OCI-LY1 (cell line): ENCODE results near the gene ADAMTSL3.

Experiments
- H2AFZ ChIP-seq: fragments of 200-600 bp; sonication (generic), shearing (Covaris generic); 2 replicates; pipeline ENCODE4 v1.6.0; 2014; ENCODE audit warnings: antibody characterized with exemption, mild to moderate bottlenecking, low read length
- H3F3A ChIP-seq: fragments of 200-600 bp; sonication (generic), shearing (Covaris generic); 2 replicates; pipeline ENCODE4 v1.6.0; 2014; ENCODE audit warnings: mild to moderate bottlenecking, antibody characterized with exemption, low read length, moderate library complexity; ENCODE audit not compliant: insufficient read depth
- H3K27ac ChIP-seq: fragments of 200-600 bp; sonication (generic); 2 replicates; pipeline ENCODE4 v1.5.1; 2014; ENCODE audit warnings: low read length, mixed run types, mild to moderate bottlenecking, low read depth; ENCODE audit not compliant: poor library complexity, severe bottlenecking
- H3K27me3 ChIP-seq: fragments of 200-600 bp; sonication (generic); 2 replicates; pipeline ENCODE4 v1.6.0; 2014; ENCODE audit warnings: antibody characterized with exemption, mild to moderate bottlenecking, low read length, moderate library complexity; ENCODE audit not compliant: insufficient read depth
- H3K36me3 ChIP-seq: fragments of 200-600 bp; sonication (generic); 2 replicates; pipeline ENCODE4 v1.6.1; 2014; ENCODE audit warnings: mild to moderate bottlenecking, antibody characterized with exemption, low read length, moderate library complexity, mixed read lengths; ENCODE audit not compliant: insufficient read depth
- H3K4me1 ChIP-seq: fragments of 200-600 bp; sonication (generic); 2 replicates; pipeline ENCODE4 v1.5.1; 2014; ENCODE audit warnings: mild to moderate bottlenecking, low read length, moderate library complexity; ENCODE audit not compliant: insufficient read depth, severe bottlenecking
- H3K4me2 ChIP-seq: fragments of 200-600 bp; sonication (generic), shearing (Covaris generic); 2 replicates; pipeline ENCODE4 v1.6.1; 2014; ENCODE audit warnings: low read length
- H3K4me3 ChIP-seq: fragments of 200-600 bp; sonication (generic); 2 replicates; pipeline ENCODE4 v1.5.1; 2014; ENCODE audit warnings: low read length, low read depth, mild to moderate bottlenecking, mixed read lengths; ENCODE audit not compliant: poor library complexity, severe bottlenecking
- H3K79me2 ChIP-seq: fragments of 200-600 bp; shearing (Covaris generic); 2 replicates; pipeline ENCODE4 v1.6.1; 2016; ENCODE audit warnings: mixed run types, low read length, mixed read lengths; ENCODE audit not compliant: insufficient read depth
- H3K9ac ChIP-seq: fragments of 200-600 bp; sonication (generic), shearing (Covaris generic); 2 replicates; pipeline ENCODE4 v1.6.1; 2014; ENCODE audit warnings: mild to moderate bottlenecking, low read length, mixed read lengths
- H3K9me2 ChIP-seq: fragments of 200-600 bp; sonication (generic), shearing (Covaris generic); 2 replicates; pipeline ENCODE4 v1.6.1; 2014; ENCODE audit warnings: low read depth, mild to moderate bottlenecking, low read length, mixed read lengths
- H3K9me3 ChIP-seq: fragments of 200-600 bp; shearing (Covaris generic); 2 replicates; pipeline ENCODE4 v1.6.1; 2014; ENCODE audit warnings: low read length, mixed read lengths
- H4K20me1 ChIP-seq: fragments of 200-600 bp; sonication (generic), shearing (Covaris generic); 2 replicates; pipeline ENCODE4 v1.6.0; 2016; ENCODE audit warnings: mild to moderate bottlenecking, low read length; ENCODE audit not compliant: insufficient read depth
- EZH2 ChIP-seq: fragments of 200-600 bp; sonication (generic), shearing (Covaris generic); IDR thresholded peaks from 2 replicates; pipeline ENCODE4 v1.8.0; 2017; ENCODE audit warnings: borderline replicate concordance, mixed run types, mild to moderate bottlenecking, antibody characterized with exemption, low read length, moderate library complexity, mixed read lengths
- TF ChIP-seq, protein P1 (sequence below): fragments of 200-600 bp; sonication (generic), shearing (Covaris generic); IDR thresholded peaks from 2 replicates; pipeline ENCODE4 v1.5.1; 2017; ENCODE audit warnings: mild to moderate bottlenecking, antibody characterized with exemption, low read length, moderate library complexity, mixed read lengths

Gene ADAMTSL3

DNA sequence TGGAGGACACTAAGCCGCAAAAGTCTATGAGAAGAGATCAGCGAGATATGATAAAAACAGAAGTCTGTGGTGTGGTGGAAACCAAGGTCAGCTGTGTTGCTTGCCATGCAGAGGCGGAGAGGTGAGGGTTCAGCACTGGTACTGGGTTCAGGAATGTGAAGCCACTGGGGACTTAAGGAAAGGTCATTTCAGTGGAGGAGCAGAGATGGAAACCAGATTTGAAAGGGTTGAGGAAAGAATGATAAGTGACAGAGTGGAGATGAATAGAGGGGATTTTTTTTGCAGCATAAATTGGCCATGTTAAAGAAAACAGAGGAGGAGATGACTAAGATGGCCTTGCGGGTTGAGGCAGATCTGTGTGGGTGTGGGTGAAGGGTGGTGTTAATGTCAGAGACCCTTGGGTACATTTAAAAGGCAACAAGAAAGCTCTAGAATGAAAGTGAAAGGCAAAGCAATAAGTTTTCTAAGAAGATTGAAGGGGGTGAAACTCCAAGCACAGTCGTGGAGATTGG is 265.5 kb downstream of the ADAMTSL3 start:
- Histone ChIP-seq H3K9me2 (no peaks in the 10 kb centered on the region), H3K9me3 (no peaks in the 10 kb centered on the region), H3F3A (no peaks in the 10 kb centered on the region), H3K4me1 (no peaks in the 10 kb centered on the region), H3K36me3 (no peaks in the 10 kb centered on the region), H4K20me1 (no peaks in the 10 kb centered on the region), H3K4me3 (no peak overlapping the region), H3K4me2 (no peak overlapping the region), H3K27ac (no peak overlapping the region), H2AFZ (no peak overlapping the region), H3K79me2 (no peaks in the 10 kb centered on the region), H3K9ac (no peak overlapping the region), H3K27me3 (no peaks in the 10 kb centered on the region)
- no peak for TF ChIP-seq EZH2
- TF ChIP-seq, protein P1, sequence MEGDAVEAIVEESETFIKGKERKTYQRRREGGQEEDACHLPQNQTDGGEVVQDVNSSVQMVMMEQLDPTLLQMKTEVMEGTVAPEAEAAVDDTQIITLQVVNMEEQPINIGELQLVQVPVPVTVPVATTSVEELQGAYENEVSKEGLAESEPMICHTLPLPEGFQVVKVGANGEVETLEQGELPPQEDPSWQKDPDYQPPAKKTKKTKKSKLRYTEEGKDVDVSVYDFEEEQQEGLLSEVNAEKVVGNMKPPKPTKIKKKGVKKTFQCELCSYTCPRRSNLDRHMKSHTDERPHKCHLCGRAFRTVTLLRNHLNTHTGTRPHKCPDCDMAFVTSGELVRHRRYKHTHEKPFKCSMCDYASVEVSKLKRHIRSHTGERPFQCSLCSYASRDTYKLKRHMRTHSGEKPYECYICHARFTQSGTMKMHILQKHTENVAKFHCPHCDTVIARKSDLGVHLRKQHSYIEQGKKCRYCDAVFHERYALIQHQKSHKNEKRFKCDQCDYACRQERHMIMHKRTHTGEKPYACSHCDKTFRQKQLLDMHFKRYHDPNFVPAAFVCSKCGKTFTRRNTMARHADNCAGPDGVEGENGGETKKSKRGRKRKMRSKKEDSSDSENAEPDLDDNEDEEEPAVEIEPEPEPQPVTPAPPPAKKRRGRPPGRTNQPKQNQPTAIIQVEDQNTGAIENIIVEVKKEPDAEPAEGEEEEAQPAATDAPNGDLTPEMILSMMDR: no peak

DNA sequence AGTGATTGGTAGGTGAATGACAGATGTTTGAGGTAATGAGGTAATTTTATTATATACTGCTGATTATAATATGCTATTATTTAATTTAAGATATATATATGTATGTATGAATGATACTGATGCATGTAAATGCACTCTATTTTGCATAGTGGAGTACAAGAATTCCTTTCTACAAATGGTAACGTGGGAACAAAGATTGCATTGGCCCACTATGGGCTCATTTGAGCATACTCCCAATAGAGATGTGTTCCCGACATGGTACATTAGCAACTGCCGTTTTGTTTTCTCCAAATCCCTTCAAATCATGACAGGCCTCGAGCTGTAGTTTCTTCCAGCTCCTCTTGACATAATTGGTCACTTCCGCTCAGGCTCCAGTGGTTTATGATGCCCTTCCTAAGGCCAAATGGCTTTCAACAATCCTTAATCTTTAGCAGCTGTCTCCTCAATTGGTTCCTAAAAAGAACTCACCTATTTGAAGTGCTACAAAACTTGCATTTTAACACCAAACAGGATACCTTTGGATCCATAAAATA is 266.1 kb downstream of the ADAMTSL3 start:
- Histone ChIP-seq H3K4me3 (no peak overlapping the region), H2AFZ (no peak overlapping the region), H3K79me2 (no peaks in the 10 kb centered on the region), H4K20me1 (no peaks in the 10 kb centered on the region), H3K4me2 (no peak overlapping the region), H3K9ac (no peak overlapping the region), H3F3A (no peaks in the 10 kb centered on the region), H3K27me3 (no peaks in the 10 kb centered on the region), H3K4me1 (no peaks in the 10 kb centered on the region), H3K9me3 (no peaks in the 10 kb centered on the region), H3K27ac (no peak overlapping the region), H3K9me2 (no peaks in the 10 kb centered on the region), H3K36me3 (no peaks in the 10 kb centered on the region)
- TF ChIP-seq, protein P1: no peak
- TF ChIP-seq EZH2: no peak

DNA sequence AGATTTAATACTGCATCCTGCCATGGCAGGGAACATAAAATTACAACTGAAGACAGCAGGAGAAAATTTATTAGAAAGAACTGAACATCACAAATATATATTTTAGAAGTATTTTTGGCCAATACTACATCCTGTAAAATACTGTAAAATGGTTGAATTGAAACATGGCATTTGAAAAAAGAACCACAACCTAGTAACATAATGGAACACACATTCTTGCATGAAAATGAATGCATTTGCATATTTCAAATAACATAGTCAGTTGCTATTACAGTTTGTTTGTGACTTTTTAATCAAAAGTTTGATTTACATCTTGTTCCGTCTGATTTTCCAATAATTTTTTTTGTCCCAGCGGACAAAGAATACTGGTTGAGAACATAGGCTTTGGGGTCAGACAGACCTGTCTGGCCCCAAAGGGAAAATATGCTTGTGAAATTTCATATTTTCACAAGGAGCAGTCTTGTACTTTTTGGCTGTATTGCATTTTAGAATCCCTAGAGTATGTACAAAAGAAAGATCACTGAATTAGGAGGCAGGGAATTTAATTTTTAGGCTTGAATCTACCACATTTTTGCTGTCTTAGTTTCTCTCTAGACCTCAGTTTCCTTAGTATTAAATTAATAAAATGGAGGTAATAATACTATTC is 268.8 kb downstream of the ADAMTSL3 start:
- H3K9me3 ChIP-seq: no peaks in the 10 kb centered on the region
- H3K79me2 ChIP-seq: no peaks in the 10 kb centered on the region
- no peaks in the 10 kb centered on the region for H3K9me2 ChIP-seq
- H3K4me2 ChIP-seq: no peak overlapping the region
- H3K4me1 ChIP-seq: no peaks in the 10 kb centered on the region
- no peaks in the 10 kb centered on the region for H4K20me1 ChIP-seq
- H3F3A ChIP-seq: no peaks in the 10 kb centered on the region
- no peaks in the 10 kb centered on the region for H3K36me3 ChIP-seq
- H2AFZ ChIP-seq: no peak overlapping the region
- no peaks in the 10 kb centered on the region for H3K27me3 ChIP-seq
- no peak overlapping the region for H3K9ac ChIP-seq
- TF ChIP-seq EZH2: no peak
- TF ChIP-seq, protein P1: no peak
- H3K4me3 ChIP-seq: no peak overlapping the region
- no peak overlapping the region for H3K27ac ChIP-seq
